ENCODE data around the gene ANO6. TPM values are rescaled to one million over a fixed set of nuclear protein-coding genes. Genes with fewer than 3 reads are reported as not detected.

Gene ANO6
- total RNA-seq, 2 donors from 2014 or later = 35.2 to 55.1 TPM

Other genes starting within 250 kb of the ANO6 start
- not detected for gene DBX2, start 165.0 kb upstream of the ANO6 start, total RNA-seq

Data from natural killer cell treated with Interleukin-12 subunit alpha and Interleukin-12 subunit beta and Interleukin-15 and Interleukin-18, amount 100 ng/mL, for 72 hours (primary cell).